Liver (tissue), 9 donors: ENCODE results near the gene LYPD3. TPM values are rescaled to one million over a fixed set of nuclear protein-coding genes. Genes with fewer than 3 reads are reported as not detected.

Source experiments
- DNase-seq: peaks from one replicate; pipeline ENCODE4 v3.0.0-alpha.2; 2017; ENCODE audit warnings: low spot score
- H3K27ac ChIP-seq, 2 donors: one replicate each; pipeline ENCODE4 v1.7.0; 2013; ENCODE audit warnings: inconsistent platforms in 2 of 2, low read length in 2 of 2, control low read depth in 1 of 2, low read depth in 1 of 2, mild to moderate bottlenecking in 1 of 2
- H3K27me3 ChIP-seq, 4 donors: one replicate each; pipeline versions ENCODE4 v1.6.1 to v1.7.0; 2013; ENCODE audit warnings: low read length in 3 of 4, inconsistent platforms in 1 of 4, mild to moderate bottlenecking in 1 of 4, moderate library complexity in 1 of 4; ENCODE audit not compliant: control insufficient read depth in 4 of 4, insufficient read depth in 4 of 4
- H3K36me3 ChIP-seq, 4 donors: one replicate each; pipeline versions ENCODE4 v1.6.1 to v1.7.0; 2013; ENCODE audit warnings: low read length in 3 of 4, mild to moderate bottlenecking in 3 of 4, low read depth in 1 of 4, moderate library complexity in 1 of 4; ENCODE audit not compliant: control insufficient read depth in 4 of 4, insufficient read depth in 3 of 4
- H3K4me1 ChIP-seq, 4 donors: one replicate each; pipeline versions ENCODE4 v1.6.1 to v1.7.0; 2013; ENCODE audit warnings: low read length in 3 of 4, mild to moderate bottlenecking in 3 of 4, moderate library complexity in 1 of 4; ENCODE audit not compliant: control insufficient read depth in 4 of 4, insufficient read depth in 4 of 4
- H3K4me3 ChIP-seq, 3 donors: one replicate each; pipeline versions ENCODE4 v1.6.1 to v1.7.0; 2013; ENCODE audit warnings: low read length in 3 of 3, control low read depth in 1 of 3, low read depth in 1 of 3, mild to moderate bottlenecking in 1 of 3
- H3K9ac ChIP-seq, 2 donors: one replicate each; pipeline ENCODE4 v1.7.0; 2013; ENCODE audit warnings: low read length in 2 of 2, mild to moderate bottlenecking in 2 of 2, moderate library complexity in 2 of 2, control low read depth in 1 of 2, low read depth in 1 of 2
- H3K9me3 ChIP-seq, 4 donors: one replicate each; pipeline versions ENCODE4 v1.6.1 to v1.7.0; 2013; ENCODE audit warnings: low read length in 3 of 4; ENCODE audit not compliant: control insufficient read depth in 4 of 4
- ATF3 ChIP-seq: IDR thresholded peaks from 2 replicates; pipeline ENCODE4 v1.6.1; 2016; ENCODE audit warnings: antibody characterized with exemption
- EGR1 ChIP-seq, 2 donors: IDR thresholded peaks; 2 replicates each; pipeline ENCODE4 v1.6.1; 2016 to 2018; ENCODE audit warnings: antibody characterized with exemption in 2 of 2, low read depth in 2 of 2
- FOXA2 ChIP-seq: IDR thresholded peaks from 2 replicates; pipeline ENCODE4 v1.6.1; 2016; ENCODE audit warnings: antibody characterized with exemption
- GABPA ChIP-seq, 2 donors: IDR thresholded peaks in 1 of 2; conservative IDR thresholded peaks in 1 of 2; 2 replicates each; pipeline ENCODE4 v1.6.1; 2016; ENCODE audit warnings: antibody characterized with exemption in 2 of 2, mild to moderate bottlenecking in 1 of 2, moderate library complexity in 1 of 2
- HNF4A ChIP-seq, 2 donors: conservative IDR thresholded peaks; 2 replicates each; pipeline ENCODE4 v1.6.1; 2016; ENCODE audit warnings: antibody characterized with exemption in 2 of 2, mild to moderate bottlenecking in 2 of 2
- HNF4G ChIP-seq: IDR thresholded peaks from 2 replicates; pipeline ENCODE4 v1.6.1; 2016; ENCODE audit warnings: antibody characterized with exemption
- JUND ChIP-seq, 2 donors: IDR thresholded peaks; 2 replicates each; pipeline ENCODE4 v1.6.1; 2016; ENCODE audit warnings: antibody characterized with exemption in 2 of 2
- MAX ChIP-seq: IDR thresholded peaks from 2 replicates; pipeline ENCODE4 v1.6.1; 2016; ENCODE audit warnings: antibody characterized with exemption
- NR2F2 ChIP-seq: IDR thresholded peaks from 2 replicates; pipeline ENCODE4 v1.6.1; 2016; ENCODE audit warnings: antibody characterized with exemption
- RAD21 ChIP-seq, 2 donors: IDR thresholded peaks; 2 replicates each; pipeline ENCODE4 v1.6.1; 2016; ENCODE audit warnings: antibody characterized with exemption in 2 of 2, mild to moderate bottlenecking in 2 of 2
- RXRA ChIP-seq, 2 donors: IDR thresholded peaks; 2 replicates each; pipeline ENCODE4 v1.6.1; 2017 to 2018; ENCODE audit warnings: antibody characterized with exemption in 2 of 2, mild to moderate bottlenecking in 1 of 2
- TAF1 ChIP-seq: conservative IDR thresholded peaks from 2 replicates; pipeline ENCODE4 v1.6.1; 2016; ENCODE audit warnings: antibody characterized with exemption, mild to moderate bottlenecking
- YY1 ChIP-seq: IDR thresholded peaks from 2 replicates; pipeline ENCODE4 v1.6.1; 2016; ENCODE audit warnings: antibody characterized with exemption, mild to moderate bottlenecking
- ZBTB33 ChIP-seq: IDR thresholded peaks from 2 replicates; pipeline ENCODE4 v1.6.1; 2016; ENCODE audit warnings: antibody characterized with exemption
- WGBS: extraction: QIAGEN DNeasy Blood & Tissue Kit; methylation state at CpG from one replicate; pipeline ENCODE4 v1.1.7; 2013; 5-methylcytosine and 5-hydroxymethylcytosine counted together
- polyA plus RNA-seq, 2 donors: library from polyadenylated mRNA; stranded (reverse) in 1 of 2; unstranded in 1 of 2; fragments of 200-250 nt in 1 of 2; fragments of >200 nt in 1 of 2; fragmentation: Nextera tagmentation in 1 of 2; extraction: Ambion mirVana in 1 of 2; gene quantifications; one replicate each; pipeline versions ENCODE4 v1.2.1 to v1.2.3, GENCODE V29; 2013 to 2015
- total RNA-seq, 2 donors: library from RNA; depleted of rRNA; stranded (reverse); fragments of >200 nt; gene quantifications; one replicate each; pipeline ENCODE4 v1.2.3, GENCODE V29; 2014
- TF ChIP-seq, protein P1 (sequence below): IDR thresholded peaks from 2 replicates; pipeline ENCODE4 v1.6.1; 2016; ENCODE audit warnings: antibody characterized with exemption, mild to moderate bottlenecking
- donor health status: healthy.
- donor health status: healthy.
- donor health status: healthy.
- donor health status: healthy.
- donor health status: healthy.

LYPD3 gene
- total and polyA plus RNA-seq, 4 donors = 0.08 to 0.38 (median 0.18) TPM

GRCh38 chr19:43474487-43474886, 9.1 kb upstream of the LYPD3 start:
- DNase-seq = no peak
- Histone ChIP-seq H3K27me3 (no peaks in the 10 kb centered on the region), H3K27ac (peak overlapping the region; percentile 53 to 80), H3K36me3 (peaks cover 0 to 12% (median 8%) of the 10 kb centered on the region in 4 donors), H3K4me3 (peak overlapping the region in 1 of 3 donors; percentile 2), H3K9ac (no peak overlapping the region), H3K9me3 (no peaks in the 10 kb centered on the region), H3K4me1 (peaks cover 0 to 4% (median 2%) of the 10 kb centered on the region in 4 donors)
- WGBS = 76% methylated on average over 4 of the region's 4 CpGs
- TF ChIP-seq ZBTB33 (no peak), FOXA2 (no peak), HNF4A (conservative IDR thresholded peaks at IDR 0.05) (no peak), YY1 (no peak), RAD21 (IDR thresholded peaks at IDR 0.05) (no peak), GABPA (IDR thresholded peaks at IDR 0.05 in 1 of 2, conservative IDR thresholded peaks at IDR 0.05 in 1 of 2) (no peak), JUND (IDR thresholded peaks at IDR 0.05) (no peak), ATF3 (no peak)

DNA sequence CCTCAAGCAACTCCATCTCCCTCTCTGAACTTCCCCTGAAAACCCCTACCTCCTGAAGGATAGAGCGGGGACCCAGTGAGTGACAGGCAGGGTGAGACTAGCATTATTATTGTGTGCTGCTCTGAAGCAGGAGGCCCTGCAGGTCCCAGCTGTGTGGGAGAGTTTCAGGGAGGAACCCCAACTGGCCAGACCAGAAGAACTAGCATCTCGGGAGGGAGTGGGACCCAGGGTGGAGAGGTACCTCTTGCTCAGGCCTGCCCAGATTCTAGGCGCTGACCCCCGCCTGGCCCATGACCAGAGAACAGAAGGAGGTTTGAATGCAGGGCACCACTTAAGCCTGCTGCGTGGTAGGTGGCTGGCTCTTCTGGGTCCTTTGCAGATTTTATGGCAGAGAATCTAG, 5.7 kb upstream of the LYPD3 start:
- Histone ChIP-seq H3K9me3 (no peaks in the 10 kb centered on the region), H3K4me3 (no peak overlapping the region), H3K4me1 (peaks cover 0 to 4% (median 2%) of the 10 kb centered on the region in 4 donors), H3K27me3 (no peaks in the 10 kb centered on the region), H3K9ac (no peak overlapping the region), H3K27ac (no peak overlapping the region), H3K36me3 (no peaks in the 10 kb centered on the region)
- no peak for TF ChIP-seq FOXA2
- no peak for TF ChIP-seq TAF1
- TF ChIP-seq, protein P1, sequence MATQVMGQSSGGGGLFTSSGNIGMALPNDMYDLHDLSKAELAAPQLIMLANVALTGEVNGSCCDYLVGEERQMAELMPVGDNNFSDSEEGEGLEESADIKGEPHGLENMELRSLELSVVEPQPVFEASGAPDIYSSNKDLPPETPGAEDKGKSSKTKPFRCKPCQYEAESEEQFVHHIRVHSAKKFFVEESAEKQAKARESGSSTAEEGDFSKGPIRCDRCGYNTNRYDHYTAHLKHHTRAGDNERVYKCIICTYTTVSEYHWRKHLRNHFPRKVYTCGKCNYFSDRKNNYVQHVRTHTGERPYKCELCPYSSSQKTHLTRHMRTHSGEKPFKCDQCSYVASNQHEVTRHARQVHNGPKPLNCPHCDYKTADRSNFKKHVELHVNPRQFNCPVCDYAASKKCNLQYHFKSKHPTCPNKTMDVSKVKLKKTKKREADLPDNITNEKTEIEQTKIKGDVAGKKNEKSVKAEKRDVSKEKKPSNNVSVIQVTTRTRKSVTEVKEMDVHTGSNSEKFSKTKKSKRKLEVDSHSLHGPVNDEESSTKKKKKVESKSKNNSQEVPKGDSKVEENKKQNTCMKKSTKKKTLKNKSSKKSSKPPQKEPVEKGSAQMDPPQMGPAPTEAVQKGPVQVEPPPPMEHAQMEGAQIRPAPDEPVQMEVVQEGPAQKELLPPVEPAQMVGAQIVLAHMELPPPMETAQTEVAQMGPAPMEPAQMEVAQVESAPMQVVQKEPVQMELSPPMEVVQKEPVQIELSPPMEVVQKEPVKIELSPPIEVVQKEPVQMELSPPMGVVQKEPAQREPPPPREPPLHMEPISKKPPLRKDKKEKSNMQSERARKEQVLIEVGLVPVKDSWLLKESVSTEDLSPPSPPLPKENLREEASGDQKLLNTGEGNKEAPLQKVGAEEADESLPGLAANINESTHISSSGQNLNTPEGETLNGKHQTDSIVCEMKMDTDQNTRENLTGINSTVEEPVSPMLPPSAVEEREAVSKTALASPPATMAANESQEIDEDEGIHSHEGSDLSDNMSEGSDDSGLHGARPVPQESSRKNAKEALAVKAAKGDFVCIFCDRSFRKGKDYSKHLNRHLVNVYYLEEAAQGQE = no peak
- TF ChIP-seq ZBTB33 = no peak
- no peak for TF ChIP-seq JUND (IDR thresholded peaks at IDR 0.05)
- TF ChIP-seq HNF4A (conservative IDR thresholded peaks at IDR 0.05) = no peak
- TF ChIP-seq MAX = no peak
- TF ChIP-seq RXRA (IDR thresholded peaks at IDR 0.05) = no peak
- TF ChIP-seq HNF4G = no peak
- no peak for TF ChIP-seq EGR1 (IDR thresholded peaks at IDR 0.05; ENCODE audit: low read depth in 2 of 2)
- no peak for TF ChIP-seq YY1
- no peak for TF ChIP-seq NR2F2
- no peak for DNase-seq
- WGBS = 86% methylated on average over 5 of the region's 5 CpGs
